NCI-H510A treated with DMSO at 0.1 percent for 48 hours (cell line): ENCODE measurements around the gene KRT78.
A peak's percentile ranks its signal among the peaks of the same experiment; 100 is the strongest.

Source experiments
- DNase-seq: peaks from one replicate; lab custom pipeline; 2025; lab: John Stamatoyannopoulos, UW

KRT78 gene

GRCh38 chr12:52838609-52839435 is 10.0 kb downstream of the KRT78 start:
- DNase-seq, result peak; percentile 38

GRCh38 chr12:52837781-52838608 is 10.8 kb downstream of the KRT78 start:
- no peak for DNase-seq

- no peak for DNase-seq
Measured at GRCh38 chr12:52837413-52837741, 11.4 kb downstream of the KRT78 start.

- DNase-seq, result no peak
Measured at GRCh38 chr12:52836491-52837412, 12.0 kb downstream of the KRT78 start.

- no peak for DNase-seq
Measured at GRCh38 chr12:52836042-52836466, 12.7 kb downstream of the KRT78 start.

- no peak for DNase-seq
Measured at GRCh38 chr12:52835271-52836041, 13.3 kb downstream of the KRT78 start.

GRCh38 chr12:52834727-52835001 is 14.1 kb downstream of the KRT78 start:
- no peak for DNase-seq

- no peak for DNase-seq
Measured at GRCh38 chr12:52833922-52834726, 14.7 kb downstream of the KRT78 start, which contains the start of gene KRT79. Gene KRT79 (minus strand): TSS chr12:52834311. CDS start chr12:52834260, 51 bp downstream.

- no peak for DNase-seq
Measured at GRCh38 chr12:52832985-52833905, 15.5 kb downstream of the KRT78 start.

GRCh38 chr12:52832451-52832850 is 16.3 kb downstream of the KRT78 start:
- no peak for DNase-seq

- DNase-seq, result no peak
Measured at GRCh38 chr12:52831251-52831650, 17.5 kb downstream of the KRT78 start.

GRCh38 chr12:52829986-52830770 is 18.6 kb downstream of the KRT78 start:
- DNase-seq, result no peak

- DNase-seq, result no peak
Measured at GRCh38 chr12:52828591-52829021, 20.2 kb downstream of the KRT78 start.

- no peak for DNase-seq
Measured at GRCh38 chr12:52828156-52828555, 20.6 kb downstream of the KRT78 start.

- no peak for DNase-seq
Measured at GRCh38 chr12:52827499-52828090, 21.2 kb downstream of the KRT78 start.

- DNase-seq, result no peak
Measured at GRCh38 chr12:52826611-52827498, 21.9 kb downstream of the KRT78 start.

- no peak for DNase-seq
Measured at GRCh38 chr12:52825961-52826360, 22.8 kb downstream of the KRT78 start.
